GM12892 (cell line): ENCODE results near the gene OTOG.

Experiments
- DNase-seq: peaks from one replicate; pipeline ENCODE4 v3.0.0; 2011; ENCODE audit not compliant: insufficient read length
- FAIRE-seq: peaks from 2 replicates; lab custom pipeline; 2011; peaks lifted over from hg19 to GRCh38; lab: Jason Lieb, UNC
- POLR2A ChIP-seq: IDR thresholded peaks from 2 replicates; pipeline ENCODE4 v1.6.1; 2011; ENCODE audit warnings: low read depth, low read length, control low read depth
- POLR2AphosphoS5 ChIP-seq: IDR thresholded peaks from 2 replicates; pipeline ENCODE4 v1.6.1; 2011; ENCODE audit warnings: low read depth, low read length, control low read depth
- TAF1 ChIP-seq: IDR thresholded peaks from 2 replicates; pipeline ENCODE4 v1.6.1; 2011; ENCODE audit warnings: low read depth, mild to moderate bottlenecking, control low read depth, low read length, borderline replicate concordance

OTOG gene

GRCh38 chr11:17585911-17586695, 39.0 kb downstream of the OTOG start:
- FAIRE-seq, result no peak

GRCh38 chr11:17588166-17588565, 41.1 kb downstream of the OTOG start:
- TF ChIP-seq TAF1 (no peak), POLR2A (no peak)
- no peak for FAIRE-seq
- DNase-seq, result no peak

More at GRCh38 chr11:17585911-17586695, 39.0 kb downstream of the OTOG start:
- TF ChIP-seq TAF1, result no peak
- TF ChIP-seq POLR2A, result no peak
- no peak for TF ChIP-seq POLR2AphosphoS5
- DNase-seq, result no peak

GRCh38 chr11:17588721-17589120, 41.7 kb downstream of the OTOG start:
- TF ChIP-seq TAF1 (no peak), POLR2AphosphoS5 (no peak)
- FAIRE-seq (no peak), DNase-seq (no peak)

- FAIRE-seq (no peak), DNase-seq (no peak)
- no peak for TF ChIP-seq POLR2AphosphoS5
- no peak for TF ChIP-seq POLR2A
- no peak for TF ChIP-seq TAF1
Measured at GRCh38 chr11:17590463-17590862, 43.4 kb downstream of the OTOG start.

GRCh38 chr11:17591293-17591692, 44.2 kb downstream of the OTOG start:
- no peak for FAIRE-seq
- TF ChIP-seq TAF1, result no peak
- DNase-seq, result no peak

GRCh38 chr11:17593466-17594245, 46.6 kb downstream of the OTOG start:
- TF ChIP-seq TAF1 (no peak), POLR2AphosphoS5 (no peak), POLR2A (no peak)
- no peak for DNase-seq
- FAIRE-seq, result no peak

- DNase-seq, result no peak
- no peak for FAIRE-seq
- TF ChIP-seq POLR2A, result no peak
- no peak for TF ChIP-seq TAF1
- no peak for TF ChIP-seq POLR2AphosphoS5
Measured at GRCh38 chr11:17594686-17595192, 47.7 kb downstream of the OTOG start.

- DNase-seq (no peak), FAIRE-seq (no peak)
- TF ChIP-seq TAF1 (no peak), POLR2AphosphoS5 (no peak), POLR2A (no peak)
Measured at GRCh38 chr11:17595526-17596309, 48.7 kb downstream of the OTOG start.

- FAIRE-seq, result no peak
- DNase-seq, result no peak
- TF ChIP-seq POLR2A (no peak), POLR2AphosphoS5 (no peak)
Measured at GRCh38 chr11:17596310-17596669, 49.2 kb downstream of the OTOG start.

GRCh38 chr11:17596711-17597110, 49.7 kb downstream of the OTOG start:
- TF ChIP-seq TAF1 (no peak), POLR2A (no peak), POLR2AphosphoS5 (no peak)
- DNase-seq (no peak), FAIRE-seq (no peak)

- FAIRE-seq, result no peak
- TF ChIP-seq TAF1 (no peak), POLR2AphosphoS5 (no peak), POLR2A (no peak)
- no peak for DNase-seq
Measured at GRCh38 chr11:17597770-17598169, 50.7 kb downstream of the OTOG start.
